Glomerular visceral epithelial cell (primary cell): Measurements from ENCODE around the gene GLRX3.
A peak's percentile ranks its signal among the peaks of the same experiment; 100 is the strongest.
"Not testable (repeated sequence)": the region's sequence is repeated elsewhere in the genome, so short reads cannot be mapped to it uniquely, and the experiment has no call there.

Source experiments
- DNase-seq: peaks from one replicate; pipeline ENCODE4 v3.0.0-alpha.2; 2016; ENCODE audit errors: extremely low spot score

Gene GLRX3

DNA sequence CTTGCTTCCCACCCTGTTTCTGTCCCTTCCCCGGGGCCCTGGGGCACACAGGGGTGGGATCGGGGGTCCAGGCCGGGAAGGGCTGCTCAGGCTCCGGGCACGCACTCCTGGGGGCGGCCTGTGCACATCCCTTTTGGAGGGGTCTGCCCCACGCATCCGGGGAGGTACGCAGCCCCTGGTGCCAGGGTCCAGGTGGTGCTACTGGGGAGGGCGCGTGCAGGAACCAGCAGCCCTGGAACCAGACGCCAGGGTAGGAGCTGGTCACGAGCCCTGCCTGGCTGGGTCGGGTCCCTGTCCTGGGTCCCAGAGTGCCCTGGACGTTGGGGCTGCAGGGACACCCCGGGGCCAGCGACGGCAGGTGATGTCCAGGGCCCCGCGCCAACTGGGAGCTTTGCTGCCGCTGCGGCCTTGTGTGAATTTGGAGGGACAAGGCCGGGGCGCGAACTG lies 53.4 kb downstream of the GLRX3 start:
- DNase-seq = no peak

- DNase-seq = peak; percentile 72
Observed at GRCh38 chr10:130190055-130190736, 54.0 kb downstream of the GLRX3 start.

- no peak for DNase-seq
Observed at GRCh38 chr10:130190737-130191115, 54.5 kb downstream of the GLRX3 start.

GRCh38 chr10:130191380-130191779 lies 55.2 kb downstream of the GLRX3 start:
- DNase-seq = no peak

- no peak for DNase-seq
Observed at GRCh38 chr10:130192276-130192848, 56.2 kb downstream of the GLRX3 start.

DNA sequence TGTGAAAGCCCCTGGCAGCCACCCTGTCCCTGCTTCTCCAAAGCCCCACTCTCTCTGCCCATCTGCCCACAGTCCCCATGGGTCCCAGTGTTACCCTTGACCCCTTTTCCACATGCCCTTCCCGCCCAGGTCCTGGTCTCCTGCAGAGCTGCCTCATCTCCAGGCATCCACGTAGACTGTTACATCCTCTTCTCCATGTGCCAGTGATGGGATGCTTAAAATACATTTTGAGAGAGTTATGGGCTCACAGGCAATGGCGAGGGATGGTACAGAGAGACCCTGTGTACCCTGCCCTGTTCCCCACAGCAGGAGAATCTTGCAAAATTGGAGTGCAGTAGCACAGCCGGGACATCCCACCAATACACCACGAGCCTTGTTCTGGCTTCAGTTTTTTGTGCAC lies 56.8 kb downstream of the GLRX3 start:
- DNase-seq = no peak

DNA sequence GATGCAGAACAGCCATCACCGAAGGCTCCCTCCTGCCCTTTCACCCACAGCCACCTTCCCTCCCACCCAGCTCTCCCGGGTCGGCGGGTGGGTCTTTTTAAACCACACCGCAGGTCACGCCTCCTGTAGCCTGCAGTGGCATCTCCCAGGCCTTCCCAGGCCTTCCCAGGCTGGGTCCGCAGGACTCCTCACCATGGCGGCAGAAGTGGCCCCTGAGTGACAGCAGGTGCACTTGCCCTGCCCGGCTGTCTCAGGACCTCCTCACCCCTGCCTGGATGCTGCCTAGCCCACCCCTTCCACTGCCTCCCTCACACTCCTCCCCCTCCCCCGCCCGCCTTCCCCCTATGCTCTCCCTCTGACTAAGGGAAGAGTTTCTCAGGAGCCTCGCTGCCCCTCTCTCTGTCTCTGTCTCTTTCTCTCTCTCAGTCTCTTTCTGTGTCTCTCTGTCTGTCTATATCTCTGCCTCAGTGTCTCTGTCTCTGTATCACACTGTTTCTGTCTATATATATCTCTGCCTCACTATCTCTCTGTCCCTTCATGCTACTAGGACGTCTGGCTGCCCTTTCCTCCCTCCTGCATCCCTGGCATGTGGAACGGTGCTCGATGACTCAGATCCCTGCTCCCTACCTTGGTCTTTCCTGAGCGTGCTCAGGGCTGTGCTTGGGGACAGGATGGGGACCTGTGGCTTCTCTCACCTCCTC lies 57.5 kb downstream of the GLRX3 start:
- no peak for DNase-seq

GRCh38 chr10:130194194-130194990 lies 58.2 kb downstream of the GLRX3 start:
- DNase-seq = no peak

DNA sequence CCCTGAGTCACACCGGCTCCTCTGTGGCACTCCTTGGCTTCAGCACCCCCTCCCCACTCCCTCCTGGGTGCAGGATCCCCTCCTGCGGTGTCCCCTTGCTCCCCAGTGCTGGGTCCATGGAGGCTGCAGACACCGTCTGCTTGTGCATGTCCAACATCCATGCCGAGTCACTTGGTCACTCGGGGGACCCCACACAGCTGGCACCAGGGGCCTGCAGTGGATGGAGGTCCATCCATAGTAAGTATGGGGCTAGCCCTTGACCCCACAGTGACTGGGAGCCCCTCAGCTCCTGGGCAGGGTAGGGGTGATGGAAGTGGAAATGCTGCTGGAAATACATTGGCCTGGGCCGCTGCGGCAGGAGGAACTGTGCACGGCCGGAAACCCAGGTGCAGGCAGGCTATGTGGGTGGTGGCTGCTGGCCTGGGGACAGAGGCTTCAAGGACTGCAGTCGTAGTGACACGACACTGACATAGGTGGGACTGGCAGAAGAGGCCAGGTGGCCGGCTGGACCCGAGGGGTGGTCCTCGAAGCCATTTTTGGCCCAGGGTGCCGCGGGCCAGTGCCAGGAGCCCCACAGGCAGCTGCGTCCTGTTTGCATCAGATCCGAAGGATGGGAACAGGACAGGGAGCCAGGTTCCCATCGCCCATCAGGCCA lies 58.9 kb downstream of the GLRX3 start:
- no peak for DNase-seq

DNA sequence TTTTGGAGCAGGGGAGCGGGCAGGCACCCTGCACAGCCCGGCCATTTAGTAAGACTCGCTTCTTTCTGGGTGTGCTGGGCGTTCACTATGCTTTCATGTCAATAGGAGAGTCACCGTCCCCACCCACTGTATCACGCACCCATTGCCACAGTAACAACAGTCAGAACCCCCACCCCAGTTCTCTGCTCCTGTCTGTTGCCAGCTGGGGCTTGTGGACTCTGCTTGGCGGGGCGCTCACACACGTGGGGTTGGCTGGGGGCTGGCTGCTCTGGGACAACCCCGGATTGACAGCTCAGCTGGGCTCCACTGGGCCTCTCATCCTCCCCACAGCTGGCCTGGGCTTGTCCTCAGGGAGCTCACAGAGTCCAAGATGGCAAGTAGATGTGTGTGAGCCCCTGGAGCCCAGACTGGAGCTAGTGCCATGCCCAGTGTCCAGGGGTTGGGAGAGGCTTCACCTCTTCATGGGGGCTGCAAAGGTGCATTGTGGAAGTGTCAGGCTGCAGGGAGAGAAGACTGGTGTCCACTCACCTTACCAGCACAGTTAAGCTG lies 59.6 kb downstream of the GLRX3 start:
- no peak for DNase-seq

- DNase-seq = no peak
Observed at GRCh38 chr10:130196511-130197487, 60.6 kb downstream of the GLRX3 start.

- DNase-seq = no peak
Observed at GRCh38 chr10:130198651-130199050, 62.5 kb downstream of the GLRX3 start.

GRCh38 chr10:130200179-130201042 lies 64.2 kb downstream of the GLRX3 start:
- no peak for DNase-seq

DNA sequence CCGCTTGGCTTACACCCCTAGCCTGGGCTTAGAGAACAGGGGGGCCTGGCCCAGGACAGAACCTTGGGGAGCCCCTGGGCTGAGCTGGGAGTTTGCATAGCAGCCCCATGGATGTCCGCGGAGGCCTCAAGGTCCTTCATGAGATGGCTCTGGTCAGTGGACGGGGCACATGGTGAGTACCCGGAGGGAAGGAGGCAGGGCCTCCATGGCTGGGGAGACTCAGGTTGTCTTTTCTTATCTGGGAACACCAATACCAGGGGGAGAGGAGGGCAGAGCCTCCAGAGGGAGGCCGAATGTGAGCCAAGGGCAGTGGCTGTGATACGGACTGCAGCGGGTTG lies 64.8 kb downstream of the GLRX3 start:
- DNase-seq = no peak

DNA sequence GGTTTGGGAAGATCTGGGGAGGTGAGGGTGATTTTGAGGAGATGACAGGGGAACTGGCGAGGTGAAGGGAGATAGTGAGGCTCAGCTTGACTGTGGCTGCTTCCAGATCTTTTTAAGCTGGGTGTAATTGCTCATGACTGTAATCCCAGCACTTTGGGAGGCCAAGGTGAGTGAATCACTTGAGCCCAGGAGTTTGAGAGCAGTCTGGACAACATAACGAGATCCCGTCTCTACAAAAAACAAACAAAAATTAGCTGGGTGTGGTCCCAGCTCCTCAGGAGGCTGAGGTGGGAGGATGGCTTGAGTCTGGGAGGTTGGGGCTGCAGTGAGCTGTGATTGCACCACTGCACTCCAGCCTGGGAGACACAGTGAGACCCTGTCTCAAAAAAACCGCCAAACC lies 66.0 kb downstream of the GLRX3 start:
- DNase-seq = not testable (repeated sequence)

DNA sequence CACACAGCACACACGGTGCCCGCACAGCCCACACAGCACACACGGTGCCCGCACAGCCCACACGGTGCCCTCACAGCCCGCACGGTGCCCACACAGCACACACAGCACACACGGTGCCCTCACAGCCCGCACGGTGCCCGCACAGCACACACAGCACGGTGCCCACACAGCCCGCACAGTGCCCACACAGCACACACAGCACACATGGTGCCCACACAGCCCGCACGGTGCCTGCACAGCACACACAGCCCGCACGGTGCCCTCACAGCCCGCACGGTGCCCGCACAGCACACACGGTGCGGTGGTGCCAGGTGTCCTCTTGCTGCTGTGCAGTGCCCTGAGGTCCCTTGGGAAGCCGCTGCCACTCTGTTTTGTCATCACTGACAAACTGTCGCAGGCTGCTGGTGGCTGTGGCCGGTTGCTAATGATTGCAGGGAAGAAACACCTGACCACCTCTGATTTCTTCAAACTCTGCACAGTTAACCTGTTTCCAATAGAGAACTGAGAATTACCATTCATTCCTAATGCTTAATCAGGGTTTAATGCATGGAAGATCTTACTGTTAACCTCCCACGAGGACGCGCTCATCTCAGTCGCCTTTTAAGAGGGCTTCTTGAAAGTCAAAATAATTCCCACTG lies 66.9 kb downstream of the GLRX3 start:
- no peak for DNase-seq

- no peak for DNase-seq
Observed at GRCh38 chr10:130203626-130204025, 67.4 kb downstream of the GLRX3 start.

DNA sequence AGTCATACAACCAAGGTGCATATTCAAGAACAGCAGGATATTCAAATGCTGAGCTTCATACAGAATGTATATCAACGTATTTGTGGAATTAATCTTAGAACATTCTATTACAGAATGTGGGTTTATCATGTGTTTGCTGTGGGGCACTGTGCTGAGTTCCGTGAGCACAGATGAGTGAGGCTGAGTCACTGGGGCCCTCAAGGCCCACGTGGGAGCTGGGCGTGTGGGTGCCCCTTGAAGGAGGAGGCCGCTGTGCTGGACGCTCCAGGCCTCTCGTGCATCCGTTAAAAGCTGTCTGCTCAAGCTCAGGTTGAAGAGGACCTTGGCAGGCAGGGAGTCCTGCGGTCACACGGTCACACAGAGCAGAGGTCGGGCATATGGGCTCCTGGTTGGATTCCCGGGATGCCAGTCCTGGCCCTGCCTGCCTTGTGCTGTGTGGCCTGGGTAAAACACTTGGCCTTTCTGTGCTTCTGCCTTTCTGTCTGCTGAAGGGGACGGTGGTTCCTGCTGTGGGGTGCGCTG lies 70.1 kb downstream of the GLRX3 start:
- no peak for DNase-seq

GRCh38 chr10:130207205-130207604 lies 71.0 kb downstream of the GLRX3 start:
- DNase-seq = no peak
